ENCODE measurements around the gene TRPM3. TPM values are rescaled to one million over a fixed set of nuclear protein-coding genes. Genes with fewer than 3 reads are reported as not detected.

Gene TRPM3
- total RNA-seq, 1 donor from 2014 or later = 0.25 TPM

- peak overlapping the region; percentile 29 to 39 for H3K4me3 ChIP-seq
- H3K36me3 ChIP-seq = no peaks in the 10 kb centered on the region
- no peaks in the 10 kb centered on the region for H3K27me3 ChIP-seq
- DNase-seq (ENCODE audit: extremely low spot score in 2 of 2) = no peak
- no peak overlapping the region for H3K27ac ChIP-seq
- TF ChIP-seq POLR2A (IDR thresholded peaks at IDR 0.05) (no peak), POLR2AphosphoS5 (IDR thresholded peaks at IDR 0.05; ENCODE audit: insufficient read depth in 1 of 2, low read depth in 1 of 2) (no peak)
- TF ChIP-seq, protein P1, sequence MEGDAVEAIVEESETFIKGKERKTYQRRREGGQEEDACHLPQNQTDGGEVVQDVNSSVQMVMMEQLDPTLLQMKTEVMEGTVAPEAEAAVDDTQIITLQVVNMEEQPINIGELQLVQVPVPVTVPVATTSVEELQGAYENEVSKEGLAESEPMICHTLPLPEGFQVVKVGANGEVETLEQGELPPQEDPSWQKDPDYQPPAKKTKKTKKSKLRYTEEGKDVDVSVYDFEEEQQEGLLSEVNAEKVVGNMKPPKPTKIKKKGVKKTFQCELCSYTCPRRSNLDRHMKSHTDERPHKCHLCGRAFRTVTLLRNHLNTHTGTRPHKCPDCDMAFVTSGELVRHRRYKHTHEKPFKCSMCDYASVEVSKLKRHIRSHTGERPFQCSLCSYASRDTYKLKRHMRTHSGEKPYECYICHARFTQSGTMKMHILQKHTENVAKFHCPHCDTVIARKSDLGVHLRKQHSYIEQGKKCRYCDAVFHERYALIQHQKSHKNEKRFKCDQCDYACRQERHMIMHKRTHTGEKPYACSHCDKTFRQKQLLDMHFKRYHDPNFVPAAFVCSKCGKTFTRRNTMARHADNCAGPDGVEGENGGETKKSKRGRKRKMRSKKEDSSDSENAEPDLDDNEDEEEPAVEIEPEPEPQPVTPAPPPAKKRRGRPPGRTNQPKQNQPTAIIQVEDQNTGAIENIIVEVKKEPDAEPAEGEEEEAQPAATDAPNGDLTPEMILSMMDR (IDR thresholded peaks at IDR 0.05) = no peak
- intact Hi-C loops (cut with DNase I) = no loop called here
- no peaks in the 10 kb centered on the region for H3K4me1 ChIP-seq
- H3K9me3 ChIP-seq = no peaks in the 10 kb centered on the region
Observed at GRCh38 chr9:70868661-70869652, 252.5 kb downstream of the TRPM3 start.

DNA sequence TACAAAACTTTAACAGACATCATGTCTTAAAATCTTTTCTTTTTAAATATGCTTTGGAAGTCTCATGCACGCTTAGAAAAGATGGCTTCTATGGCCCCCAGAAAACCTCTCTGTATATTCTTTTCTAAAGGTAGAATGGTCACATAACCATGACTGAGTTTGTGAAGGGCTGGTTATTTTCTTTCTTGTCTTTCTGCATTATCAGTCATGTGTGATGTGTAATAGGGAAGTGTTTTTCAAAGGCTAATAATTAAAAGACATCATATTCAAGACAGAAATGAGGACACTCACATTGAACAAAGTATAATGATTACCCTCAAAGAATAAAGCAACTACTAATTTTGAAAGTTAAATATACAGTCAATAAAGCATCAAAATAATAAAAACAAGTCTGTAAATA is 253.4 kb downstream of the TRPM3 start:
- Histone ChIP-seq H3K27me3 (no peaks in the 10 kb centered on the region), H3K27ac (no peak overlapping the region), H3K36me3 (no peaks in the 10 kb centered on the region), H3K9me3 (no peaks in the 10 kb centered on the region), H3K4me1 (no peaks in the 10 kb centered on the region), H3K4me3 (no peak overlapping the region)
- intact Hi-C loops (cut with DNase I) = no loop called here
- no peak for DNase-seq (ENCODE audit: extremely low spot score in 2 of 2)
- no peak for TF ChIP-seq POLR2AphosphoS5 (IDR thresholded peaks at IDR 0.05; ENCODE audit: insufficient read depth in 1 of 2, low read depth in 1 of 2)
- no peak for TF ChIP-seq POLR2A (IDR thresholded peaks at IDR 0.05)
- TF ChIP-seq, protein P1 (IDR thresholded peaks at IDR 0.05) = no peak

GRCh38 chr9:70865471-70865870 is 255.9 kb downstream of the TRPM3 start:
- no peaks in the 10 kb centered on the region for H3K4me1 ChIP-seq
- H3K9me3 ChIP-seq = no peaks in the 10 kb centered on the region
- intact Hi-C loops (cut with DNase I) = no loop called here
- H3K36me3 ChIP-seq = no peaks in the 10 kb centered on the region
- H3K27me3 ChIP-seq = no peaks in the 10 kb centered on the region
- TF ChIP-seq POLR2AphosphoS5 (IDR thresholded peaks at IDR 0.05; ENCODE audit: insufficient read depth in 1 of 2, low read depth in 1 of 2) (no peak), POLR2A (IDR thresholded peaks at IDR 0.05) (no peak)
- TF ChIP-seq, protein P1 (IDR thresholded peaks at IDR 0.05) = no peak
- DNase-seq (ENCODE audit: extremely low spot score in 2 of 2) = no peak
- no peak overlapping the region for H3K4me3 ChIP-seq
- H3K27ac ChIP-seq = no peak overlapping the region

GRCh38 chr9:70861797-70862196 is 259.6 kb downstream of the TRPM3 start:
- intact Hi-C loops (cut with DNase I) = no loop called here
- no peak for DNase-seq (ENCODE audit: extremely low spot score in 2 of 2)
- TF ChIP-seq POLR2AphosphoS5 (IDR thresholded peaks at IDR 0.05; ENCODE audit: insufficient read depth in 1 of 2, low read depth in 1 of 2) (no peak), POLR2A (IDR thresholded peaks at IDR 0.05) (no peak)
- TF ChIP-seq, protein P1 (IDR thresholded peaks at IDR 0.05) = no peak
- Histone ChIP-seq H3K36me3 (no peaks in the 10 kb centered on the region), H3K27me3 (no peaks in the 10 kb centered on the region), H3K27ac (no peak overlapping the region), H3K9me3 (no peaks in the 10 kb centered on the region), H3K4me3 (no peak overlapping the region), H3K4me1 (no peaks in the 10 kb centered on the region)

GRCh38 chr9:70861376-70861775 is 260.0 kb downstream of the TRPM3 start:
- H3K27me3 ChIP-seq = no peaks in the 10 kb centered on the region
- intact Hi-C loops (cut with DNase I) = no loop called here
- no peaks in the 10 kb centered on the region for H3K36me3 ChIP-seq
- H3K4me3 ChIP-seq = no peak overlapping the region
- H3K27ac ChIP-seq = no peak overlapping the region
- TF ChIP-seq POLR2AphosphoS5 (IDR thresholded peaks at IDR 0.05; ENCODE audit: insufficient read depth in 1 of 2, low read depth in 1 of 2) = no peak
- TF ChIP-seq, protein P1 (IDR thresholded peaks at IDR 0.05) = no peak
- no peak for TF ChIP-seq POLR2A (IDR thresholded peaks at IDR 0.05)
- no peaks in the 10 kb centered on the region for H3K9me3 ChIP-seq
- no peaks in the 10 kb centered on the region for H3K4me1 ChIP-seq
- DNase-seq (ENCODE audit: extremely low spot score in 2 of 2) = no peak

All from vagina (tissue), 2 donors.